GM19468 (cell line): ENCODE measurements around the gene PSG11.
"Not testable (repeated sequence)": the region's sequence is repeated elsewhere in the genome, so short reads cannot be mapped to it uniquely, and the experiment has no call there.

Experiments used
- ATAC-seq: cut with Tn5 transposase; IDR thresholded peaks from one replicate; pipeline ENCODE4 v1.9.1; 2021; ENCODE audit warnings: mild to moderate bottlenecking, moderate library complexity, moderate number of reproducible peaks; ENCODE audit not compliant: unreplicated experiment; ENCODE audit errors: extremely low read depth

The PSG11 gene

GRCh38 chr19:43026369-43026768 is at the start of gene PSG11:
Gene PSG11, minus strand, starts transcription at chr19:43026469. Its CDS starts 97 bp downstream, at chr19:43026372.
- ATAC-seq = not testable (repeated sequence)

- ATAC-seq = not testable (repeated sequence)
Measured at GRCh38 chr19:43062418-43062817, 36.1 kb upstream of the PSG11 start.

DNA sequence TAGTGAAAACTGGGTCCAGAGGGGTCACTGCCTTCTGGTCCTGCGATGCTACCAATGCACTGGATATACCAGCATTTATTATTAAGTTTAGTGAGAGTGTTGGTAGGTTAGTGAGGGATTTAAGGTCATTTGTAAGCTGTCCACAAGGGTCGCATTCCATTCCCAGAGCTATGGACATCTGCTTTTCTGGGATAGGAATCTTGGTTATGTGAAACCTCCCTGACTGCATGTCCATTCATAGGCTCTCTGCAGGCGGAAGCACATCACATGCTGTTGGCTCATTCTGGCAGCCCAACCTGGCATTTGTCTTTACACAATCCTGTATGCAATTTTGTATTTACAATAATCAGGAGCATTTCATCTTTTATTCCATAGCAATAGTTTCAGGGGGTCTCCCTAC is 35.1 kb upstream of the PSG11 start:
- ATAC-seq = not testable (repeated sequence)

DNA sequence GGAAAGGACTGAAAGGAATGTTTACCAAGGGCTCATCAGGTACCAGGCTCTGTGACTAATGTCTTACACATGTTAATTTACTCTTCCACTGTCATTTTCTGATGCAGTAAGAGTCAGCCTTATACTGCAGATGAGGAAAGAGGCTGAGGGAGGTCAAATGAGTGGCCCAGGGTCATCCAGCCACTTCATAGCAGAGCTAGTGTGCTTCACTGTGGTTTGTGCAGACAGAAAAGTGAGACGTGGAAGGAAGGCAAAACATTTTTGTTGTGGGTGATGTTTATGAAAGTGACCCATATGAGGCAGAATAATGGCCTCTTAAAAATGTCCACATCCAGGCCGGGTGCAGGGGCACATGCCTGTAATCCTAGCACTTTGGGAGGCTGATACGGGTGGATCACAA is 34.0 kb upstream of the PSG11 start:
- not testable (repeated sequence) for ATAC-seq

DNA sequence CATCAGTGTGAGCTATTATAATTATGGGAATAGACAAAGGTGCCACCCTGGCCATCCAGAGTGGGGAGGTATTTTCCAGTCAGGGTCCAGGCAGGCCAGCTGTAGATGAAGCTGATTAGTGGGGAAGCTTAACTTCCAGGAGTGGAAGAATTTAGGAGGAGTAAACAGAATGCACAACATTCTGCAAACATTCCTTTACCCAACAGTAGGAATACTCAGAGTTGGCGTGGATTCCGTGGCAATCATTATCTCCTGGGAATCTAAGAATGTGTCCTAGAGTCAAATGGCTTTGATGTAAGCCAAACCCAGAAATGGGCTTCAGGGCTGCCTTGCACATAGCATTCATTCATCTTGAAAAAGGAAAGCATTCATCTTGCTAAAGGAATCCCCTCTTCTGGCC is 33.2 kb upstream of the PSG11 start:
- not testable (repeated sequence) for ATAC-seq

DNA sequence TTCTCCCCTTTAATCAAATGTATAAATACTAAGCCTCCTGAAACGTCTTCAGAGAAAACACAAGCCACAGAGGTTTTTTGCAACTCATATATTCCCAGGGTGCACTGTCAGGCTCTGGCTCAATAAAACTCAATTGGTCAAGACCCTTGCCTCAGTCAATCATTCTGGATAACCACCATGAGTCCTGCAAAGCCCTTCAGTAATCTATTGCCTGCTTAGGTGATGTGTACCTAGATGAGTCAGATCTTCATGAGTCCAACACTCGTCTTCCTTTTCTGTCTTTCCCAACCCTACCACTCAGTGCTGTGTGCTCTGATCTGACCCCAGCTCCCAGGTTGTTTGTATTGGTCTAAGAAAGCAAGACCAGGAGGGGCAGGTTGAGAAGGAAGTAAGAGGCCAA is 32.2 kb upstream of the PSG11 start:
- ATAC-seq = not testable (repeated sequence)

DNA sequence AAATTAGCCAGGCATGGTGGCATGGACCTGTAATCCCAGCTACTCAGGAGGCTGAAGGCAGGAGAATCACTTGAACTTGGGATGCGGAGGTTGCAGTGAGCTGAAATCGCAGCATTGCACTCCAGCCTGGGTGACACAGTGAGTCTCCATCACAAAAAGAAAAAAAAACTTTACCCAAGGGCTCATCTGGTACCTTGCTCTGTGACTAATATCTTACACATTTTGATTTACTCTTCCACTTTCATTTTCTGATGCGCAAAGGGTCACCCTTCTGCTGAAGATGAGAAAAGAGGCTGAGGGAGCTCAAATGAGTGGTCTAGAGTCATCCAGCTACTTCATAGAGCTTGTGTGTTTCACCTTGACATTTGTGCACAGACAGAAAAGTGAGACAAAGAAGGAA is 21.7 kb upstream of the PSG11 start:
- ATAC-seq = not testable (repeated sequence)

DNA sequence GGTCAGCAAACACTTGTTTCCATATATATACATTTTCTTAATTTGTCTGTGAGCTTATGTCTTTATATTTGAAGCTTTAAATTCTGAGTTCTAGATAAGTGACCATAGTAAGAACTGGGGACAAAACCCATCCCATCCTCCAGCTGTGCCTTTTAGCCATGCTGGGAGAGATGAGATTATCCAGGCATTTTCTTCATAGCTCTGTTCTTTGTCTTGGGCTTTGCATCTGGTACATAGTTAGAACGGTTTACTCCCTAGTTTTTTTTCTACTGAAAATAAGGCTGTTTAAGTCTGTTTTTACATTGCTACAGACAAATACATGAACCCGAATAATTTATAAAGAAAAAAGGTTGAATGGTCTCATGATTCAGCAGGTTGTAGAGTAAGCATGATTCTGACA is 20.3 kb upstream of the PSG11 start:
- not testable (repeated sequence) for ATAC-seq

DNA sequence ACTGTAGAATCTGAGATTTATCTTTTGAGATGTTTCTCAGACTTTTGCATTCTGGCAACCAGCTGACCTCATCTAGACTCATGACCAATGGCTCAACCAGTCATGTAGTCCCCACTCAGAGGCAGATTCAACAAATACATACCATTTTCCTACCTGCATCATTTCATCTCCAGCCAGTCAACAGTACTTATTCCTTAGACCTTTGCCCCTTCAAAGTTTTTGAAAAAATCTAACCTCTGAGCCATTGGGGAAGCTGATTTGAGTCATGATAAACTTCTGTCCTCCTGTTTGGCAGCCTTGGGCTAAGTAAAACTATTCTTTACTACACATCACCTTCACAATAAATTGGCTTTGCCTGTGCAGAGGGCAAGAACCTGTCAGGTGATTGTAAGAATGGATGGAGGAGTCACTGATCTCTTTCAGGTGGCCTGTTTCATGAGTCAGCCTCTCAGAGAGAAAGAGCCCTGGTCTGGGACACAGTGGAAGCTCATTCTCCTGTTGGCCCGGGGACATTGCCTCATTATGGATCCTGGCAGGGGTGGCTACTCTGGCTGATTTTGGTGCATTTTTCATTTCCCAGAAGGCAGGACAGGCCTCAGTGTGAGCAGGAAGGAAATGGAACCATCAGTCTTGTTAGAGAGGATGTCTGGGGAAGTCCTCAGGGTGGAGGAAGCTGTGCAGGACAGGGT is 17.4 kb upstream of the PSG11 start:
- ATAC-seq = not testable (repeated sequence)

DNA sequence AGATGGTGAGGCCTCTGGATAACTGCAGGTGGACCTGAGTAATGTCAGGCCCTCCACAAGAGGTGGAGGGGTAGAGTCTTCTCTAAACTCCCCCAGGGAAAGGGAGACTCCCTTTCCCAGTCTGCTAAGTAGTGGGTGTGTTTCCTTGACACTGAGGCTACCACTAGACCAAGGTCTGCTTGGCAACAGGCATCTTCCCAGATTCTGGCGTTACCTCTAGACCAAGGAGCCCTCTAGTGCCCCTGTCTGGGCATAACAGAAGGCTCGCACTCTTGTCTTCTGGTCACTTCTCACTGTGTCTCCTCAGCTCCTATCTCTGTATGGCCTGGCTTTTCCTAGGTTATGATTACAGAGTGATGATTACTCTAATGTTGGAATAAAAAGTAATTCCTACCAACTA is 5.4 kb upstream of the PSG11 start:
- not testable (repeated sequence) for ATAC-seq

- no peak for ATAC-seq
Measured at GRCh38 chr19:43028866-43029265, 2.6 kb upstream of the PSG11 start.

GRCh38 chr19:43027985-43028384 is 1.7 kb upstream of the PSG11 start:
- not testable (repeated sequence) for ATAC-seq

GRCh38 chr19:43027061-43027460 is 792 bp upstream of the PSG11 start:
- not testable (repeated sequence) for ATAC-seq

DNA sequence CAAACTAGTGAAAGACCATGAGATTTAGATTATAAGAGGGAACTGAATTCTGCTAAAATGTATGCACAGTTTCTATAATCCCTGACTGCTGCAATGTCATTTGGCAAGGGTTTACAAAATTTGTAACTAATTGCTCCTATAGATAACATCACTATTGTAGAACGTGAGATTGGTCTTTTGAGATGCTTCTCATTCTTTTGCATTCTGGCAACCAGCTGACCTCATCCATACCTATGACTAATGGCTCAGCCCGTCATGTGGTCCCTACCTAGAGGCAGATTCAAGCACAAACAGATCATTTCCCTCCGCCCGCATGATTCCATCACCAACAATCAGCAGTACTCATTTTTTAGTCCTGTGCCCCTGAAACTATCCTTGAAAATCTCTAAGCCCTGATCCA is 4.2 kb downstream of the PSG11 start:
- ATAC-seq = not testable (repeated sequence)

DNA sequence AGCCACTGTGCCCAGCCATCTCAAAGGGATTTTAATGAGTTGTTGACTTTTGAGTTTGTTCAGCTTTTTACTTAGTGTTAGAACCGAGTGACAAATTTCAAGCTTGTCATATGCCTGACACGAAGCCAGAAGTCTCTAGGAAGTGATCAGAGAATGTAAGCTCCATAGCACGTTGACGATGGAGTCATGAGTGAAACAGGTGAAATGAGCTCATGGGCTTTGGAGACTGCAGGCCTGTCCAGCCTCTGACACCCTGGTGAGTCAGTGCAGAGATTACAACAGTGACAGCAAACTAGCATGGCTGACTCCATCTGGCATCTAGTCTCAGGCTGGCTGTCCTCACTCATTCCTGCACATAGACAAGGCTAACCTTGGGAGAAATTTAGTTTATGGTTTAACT is 4.6 kb downstream of the PSG11 start:
- ATAC-seq = not testable (repeated sequence)

DNA sequence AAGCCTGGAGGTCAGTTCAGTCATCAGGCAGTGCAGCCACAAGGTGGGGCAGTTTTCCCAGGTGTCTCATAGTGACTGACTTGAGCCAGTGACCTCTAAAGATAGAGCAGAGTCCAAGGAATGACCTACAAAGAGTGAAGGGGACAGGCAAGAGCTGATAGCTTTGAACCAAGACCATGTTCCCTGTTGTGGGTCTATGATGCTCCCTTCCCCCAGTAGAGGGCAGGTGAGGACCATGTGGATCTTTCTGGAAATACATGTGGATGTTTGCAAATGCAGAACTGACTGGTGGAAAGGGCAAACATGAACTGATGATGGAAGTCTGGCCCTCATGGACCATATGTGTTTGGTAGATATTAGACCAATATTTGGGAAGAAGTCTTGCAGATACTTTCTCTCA is 6.7 kb downstream of the PSG11 start:
- not testable (repeated sequence) for ATAC-seq

GRCh38 chr19:43005841-43006240 is 20.4 kb downstream of the PSG11 start:
- ATAC-seq = not testable (repeated sequence)

DNA sequence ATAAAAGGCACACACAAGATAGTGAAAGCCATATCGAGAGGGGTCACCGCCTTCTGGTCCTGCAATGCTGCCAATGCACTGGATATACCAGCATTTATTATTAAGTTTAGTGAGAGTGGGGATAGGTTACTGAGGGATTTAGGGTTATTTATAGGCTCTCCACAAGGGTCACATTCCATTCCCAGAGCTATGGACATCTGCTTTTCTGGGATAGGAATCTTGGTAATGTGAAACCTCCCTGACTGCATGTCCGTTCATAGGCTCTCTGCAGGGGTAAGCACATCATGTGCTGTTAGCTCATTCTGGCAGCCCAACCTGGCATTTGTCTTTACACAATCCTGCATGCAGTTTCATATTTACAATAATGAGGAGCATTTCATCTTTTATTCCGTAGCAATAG is 21.4 kb downstream of the PSG11 start:
- not testable (repeated sequence) for ATAC-seq

DNA sequence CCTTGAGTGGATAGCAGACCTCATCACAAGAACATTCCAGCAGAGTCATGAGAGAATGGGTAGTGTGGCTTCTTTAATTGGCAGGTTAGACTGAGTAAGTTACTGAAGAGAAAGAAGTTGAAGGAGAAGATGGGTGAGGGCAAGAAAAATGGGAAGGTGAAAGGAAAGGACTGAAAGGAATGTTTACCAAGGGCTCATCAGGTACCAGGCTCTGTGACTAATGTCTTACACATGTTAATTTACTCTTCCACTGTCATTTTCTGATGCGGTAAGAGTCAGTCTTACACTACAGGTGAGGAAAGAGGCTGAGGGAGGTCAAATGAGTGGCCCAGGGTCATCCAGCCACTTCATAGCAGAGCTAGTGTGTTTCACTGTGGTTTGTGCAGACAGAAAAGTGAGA is 22.6 kb downstream of the PSG11 start:
- not testable (repeated sequence) for ATAC-seq

- not testable (repeated sequence) for ATAC-seq
Measured at GRCh38 chr19:43002948-43003347, 23.3 kb downstream of the PSG11 start.

DNA sequence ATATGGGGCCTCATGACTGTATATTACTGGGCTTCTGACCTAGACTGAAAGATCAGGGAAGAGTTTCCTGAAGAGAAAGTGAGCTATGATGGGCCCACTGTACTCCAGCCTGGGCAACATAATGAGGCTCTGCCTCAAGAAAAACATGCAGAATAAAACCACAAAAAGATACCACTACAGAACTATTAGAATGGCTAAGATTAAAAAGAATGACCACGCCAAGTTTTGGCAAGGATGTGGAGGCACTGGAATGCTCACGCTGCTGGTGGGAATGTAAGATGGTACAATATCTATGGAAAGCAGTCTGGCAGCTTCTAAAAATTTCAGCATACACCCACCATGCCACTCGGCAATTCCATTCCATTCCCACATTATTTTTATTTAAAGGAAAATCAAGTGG is 30.1 kb downstream of the PSG11 start:
- not testable (repeated sequence) for ATAC-seq

DNA sequence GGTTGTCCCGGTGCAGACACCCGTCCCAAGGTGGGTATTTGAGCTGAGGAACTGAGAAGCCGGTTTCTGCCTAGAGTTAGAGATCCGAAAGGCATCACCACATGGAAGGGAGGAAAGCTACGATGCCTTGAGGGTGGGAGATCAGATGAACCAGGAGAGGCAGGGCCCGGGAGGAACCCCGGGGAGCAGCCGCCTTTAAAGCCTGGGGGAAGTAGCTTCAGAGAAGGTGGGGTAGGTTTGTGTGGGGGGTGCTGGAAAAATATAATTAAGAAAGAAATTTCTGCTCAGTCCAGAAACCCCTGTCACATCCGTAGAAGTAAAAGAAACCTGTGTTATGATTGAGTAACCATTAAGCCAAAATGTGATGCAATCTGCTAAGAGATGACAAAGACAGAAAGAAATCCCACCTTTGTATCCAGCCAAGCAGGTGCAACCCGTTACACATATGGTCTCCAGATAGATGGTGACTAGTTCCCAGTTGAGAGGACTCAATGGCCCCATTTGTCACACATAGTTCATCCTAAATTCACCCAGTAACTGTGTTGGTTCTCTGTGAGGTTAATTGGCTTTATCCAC is 34.2 kb downstream of the PSG11 start:
- ATAC-seq = not testable (repeated sequence)
